Activated naive CD8-positive, alpha-beta T cell treated with anti-CD3 and anti-CD28 coated beads for 36 hours (primary cell): ENCODE measurements around the gene SHKBP1. TPM values are rescaled to one million over a fixed set of nuclear protein-coding genes. Genes with fewer than 3 reads are reported as not detected.

ENCODE experiments used
- DNase-seq: peaks from one replicate; pipeline ENCODE4 v3.0.0; 2021
- H3K27ac Mint-ChIP-seq: one replicate; pipeline ENCODE4 v1.8.0; 2022; ENCODE audit warnings: mild to moderate bottlenecking, moderate library complexity, mixed read lengths
- H3K27me3 Mint-ChIP-seq: one replicate; pipeline ENCODE4 v1.8.0; 2022; ENCODE audit warnings: mild to moderate bottlenecking, mixed read lengths
- H3K36me3 Mint-ChIP-seq: one replicate; pipeline ENCODE4 v1.8.0; 2021; ENCODE audit warnings: mild to moderate bottlenecking, mixed read lengths
- H3K4me1 Mint-ChIP-seq: one replicate; pipeline ENCODE4 v1.8.0; 2021; ENCODE audit warnings: mixed read lengths
- H3K4me3 Mint-ChIP-seq: one replicate; pipeline ENCODE4 v1.8.0; 2022; ENCODE audit warnings: mild to moderate bottlenecking, moderate library complexity, mixed read lengths
- H3K9me3 Mint-ChIP-seq: one replicate; pipeline ENCODE4 v1.8.0; 2022; ENCODE audit warnings: mixed read lengths
- total RNA-seq, 2 experiments: library from RNA; stranded (reverse); gene quantifications; one replicate each; pipeline ENCODE4 v1.2.3, GENCODE V29; 2021

Gene SHKBP1
- total RNA-seq, 2 experiments from 2014 or later = 71.1 to 74.5 TPM

- no peaks in the 10 kb centered on the region for H3K36me3 Mint-ChIP-seq
- peaks cover 12% of the 10 kb centered on the region for H3K27me3 Mint-ChIP-seq
- peaks cover 4% of the 10 kb centered on the region for H3K4me1 Mint-ChIP-seq
- H3K4me3 Mint-ChIP-seq = no peak overlapping the region
- DNase-seq = no peak
- H3K9me3 Mint-ChIP-seq = no peaks in the 10 kb centered on the region
- H3K27ac Mint-ChIP-seq = no peak overlapping the region
Observed at GRCh38 chr19:40640744-40641143, 64.1 kb downstream of the SHKBP1 start.

Other genes starting within 250 kb of the SHKBP1 start
- gene C19orf47, start 228.5 kb upstream of the SHKBP1 start, total RNA-seq = 10 to 100 TPM; 26.1 to 28.1 TPM
- 10 to 100 TPM; 41.8 to 44.2 TPM for gene PLD3, start 228.2 kb upstream of the SHKBP1 start, total RNA-seq
- not detected for gene HIPK4, start 186.7 kb upstream of the SHKBP1 start, total RNA-seq
- under 1 TPM; 0.64 to 0.84 TPM for gene PRX, start 163.5 kb upstream of the SHKBP1 start, total RNA-seq
- 1 to 10 TPM; 10.0 TPM for gene SERTAD1, start 150.9 kb upstream of the SHKBP1 start, total RNA-seq
- 1 to 10 TPM; 4.4 to 5.3 TPM for gene SERTAD3, start 132.5 kb upstream of the SHKBP1 start, total RNA-seq
- gene BLVRB, start 111.1 kb upstream of the SHKBP1 start, total RNA-seq = 10 to 100 TPM; 15.1 to 15.2 TPM
- gene SPTBN4, start 109.9 kb upstream of the SHKBP1 start, total RNA-seq = 1 to 10 TPM; 1.1 to 2.9 TPM
- 100 to 1,000 TPM in 1 of 2 experiments, 10 to 100 TPM in 1; 99.3 to 102 TPM for gene LTBP4, start 24.5 kb downstream of the SHKBP1 start, total RNA-seq
- 10 to 100 TPM; 13.4 to 14.9 TPM for gene NUMBL, start 113.8 kb downstream of the SHKBP1 start, total RNA-seq
- gene COQ8B, start 140.0 kb downstream of the SHKBP1 start, total RNA-seq = 10 to 100 TPM; 18.9 to 25.3 TPM
- gene ITPKC, start 140.2 kb downstream of the SHKBP1 start, total RNA-seq = 1 to 10 TPM; 3.8 to 4.1 TPM
- gene ACTMAP, start 173.6 kb downstream of the SHKBP1 start, total RNA-seq = 10 to 100 TPM; 13.8 to 15.6 TPM
- 100 to 1,000 TPM; 237 to 252 TPM for gene SNRPA, start 174.3 kb downstream of the SHKBP1 start, total RNA-seq
- gene MIA, start 198.6 kb downstream of the SHKBP1 start, total RNA-seq = not detected
- 10 to 100 TPM; 26.0 to 27.2 TPM for gene RAB4B, start 201.4 kb downstream of the SHKBP1 start, total RNA-seq
- gene EGLN2, start 222.3 kb downstream of the SHKBP1 start, total RNA-seq = 100 to 1,000 TPM in 1 of 2 experiments, 10 to 100 TPM in 1; 97.2 to 100 TPM